Heart left ventricle (tissue), 13 donors: ENCODE measurements around the gene KIF26B.

Experiments
- CTCF ChIP-seq, 12 donors: fragments of 200-600 bp; sonication (generic) in 4 of 12; IDR thresholded peaks; one replicate each; pipeline versions ENCODE4 v1.5.0 to v1.8.0; 2018 to 2022; ENCODE audit warnings: antibody characterized with exemption in 12 of 12, mild to moderate bottlenecking in 5 of 12
- POLR2A ChIP-seq, 2 donors: fragments of 450-650 bp; IDR thresholded peaks; one replicate each; pipeline ENCODE4 v1.6.1; 2017; ENCODE audit warnings: antibody characterized with exemption in 2 of 2, mild to moderate bottlenecking in 2 of 2, moderate library complexity in 2 of 2
- donor health status: ischemic (EF 13 %, LVEDD 7.1; RV severe dilation, severe dysfunction).
- donor health status: DM: no; HTN: yes; CAD: no.
- donor health status: DM: no; HTN: no; CAD: no.
- donor health status: ischemic (EF 25% LVEDD 6.9; RV normal size, moderate dysfunction).
- donor health status: ischemic (EF 25% LVEDD 5.7; RV mildly dilated, moderate dysfunction).
- donor health status: ischemic (EF 35%, LVEDD 5.7; RV mildly dilated, moderate dysfunction).
- donor health status: nonischemic (EF 11% LVEDD 7.7; RV severe dilation, severe dysfunction).
- donor health status: DM: yes; HTN: yes; CAD: no.
- donor health status: PGD.
- donor health status: ischemic (EF 29% LVEDD 5.4; RV normal size, mild dysfunction).
- donor health status: nonischemic (EF 23%, LVEDD 6.1; RV moderate dilation, normal function).

GRCh38 chr1:245690946-245691541 is 536.3 kb downstream of the KIF26B start:
- TF ChIP-seq CTCF (IDR thresholded peaks at IDR 0.05) (no peak), POLR2A (IDR thresholded peaks at IDR 0.05) (no peak)
